ENCODE data around the gene CDH23. TPM values are rescaled to one million over a fixed set of nuclear protein-coding genes. Genes with fewer than 3 reads are reported as not detected.

The CDH23 gene
- polyA plus RNA-seq, 1 donor (not counting 4 experiments of a cell fraction or from before 2014, with no cell fraction given) = 0.01 TPM

GRCh38 chr10:71550628-71551027 lies 153.9 kb downstream of the CDH23 start:
- Histone ChIP-seq H3K4me1 (ENCODE audit: control insufficient read depth, extremely low read depth, insufficient read depth, low read length) (no peaks in the 10 kb centered on the region), H3K9me1 (ENCODE audit: control insufficient read depth, extremely low read depth, insufficient read depth, low read length) (no peaks in the 10 kb centered on the region), H3K27me3 (ENCODE audit: control insufficient read depth, extremely low read depth, insufficient read depth, low read length) (peaks cover 18% of the 10 kb centered on the region), H4K20me1 (ENCODE audit: control insufficient read depth, extremely low read depth, insufficient read depth, low read length) (no peaks in the 10 kb centered on the region), H3K79me2 (ENCODE audit: control insufficient read depth, insufficient read depth, low read length) (no peaks in the 10 kb centered on the region), H3K36me3 (ENCODE audit: control insufficient read depth in 2 of 2, extremely low read depth in 1 of 2, insufficient read depth in 2 of 2, low read length in 2 of 2) (no peaks in the 10 kb centered on the region), H3K9me3 (ENCODE audit: control insufficient read depth, low read depth, low read length) (no peaks in the 10 kb centered on the region), H2AFZ (ENCODE audit: control insufficient read depth, low read length) (no peak overlapping the region), H3K27ac (ENCODE audit: control insufficient read depth, insufficient read depth, low read length) (no peak overlapping the region), H3K4me2 (ENCODE audit: control insufficient read depth, extremely low read depth, insufficient read depth, low read depth, low read length) (no peak overlapping the region), H3K4me3 (ENCODE audit: control insufficient read depth in 2 of 3, extremely low read depth in 1 of 3, insufficient read depth in 2 of 3, low read depth in 1 of 3, low read length in 3 of 3) (no peak overlapping the region), H3K9ac (ENCODE audit: control insufficient read depth, extremely low read depth, insufficient read depth, low read length) (no peak overlapping the region)
- TF ChIP-seq CTCF (optimal IDR thresholded peaks at IDR 0.05 in 1 of 3, IDR thresholded peaks at IDR 0.05 in 1 of 3, conservative IDR thresholded peaks at IDR 0.05 in 1 of 3; ENCODE audit: extremely low read depth in 1 of 3, insufficient read depth in 2 of 3, low read length in 3 of 3) = no peak
- no peak for TF ChIP-seq EZH2 (IDR thresholded peaks at IDR 0.05; ENCODE audit: low read length)
- DNase-seq (ENCODE audit: low read depth, low spot score) = no peak
- dilution Hi-C loops (cut with MboI; ENCODE audit: extremely low pct_ligation_motif_present, low sequenced_read_pairs) = no loop called here
- no peak for FAIRE-seq

GRCh38 chr10:71551970-71552369 lies 155.2 kb downstream of the CDH23 start:
- Histone ChIP-seq H3K27ac (ENCODE audit: control insufficient read depth, insufficient read depth, low read length) (no peak overlapping the region), H3K36me3 (ENCODE audit: control insufficient read depth in 2 of 2, extremely low read depth in 1 of 2, insufficient read depth in 2 of 2, low read length in 2 of 2) (no peaks in the 10 kb centered on the region), H3K4me1 (ENCODE audit: control insufficient read depth, extremely low read depth, insufficient read depth, low read length) (no peaks in the 10 kb centered on the region), H3K27me3 (ENCODE audit: control insufficient read depth, extremely low read depth, insufficient read depth, low read length) (peaks cover 18% of the 10 kb centered on the region), H3K9me3 (ENCODE audit: control insufficient read depth, low read depth, low read length) (no peaks in the 10 kb centered on the region), H3K9ac (ENCODE audit: control insufficient read depth, extremely low read depth, insufficient read depth, low read length) (no peak overlapping the region), H3K9me1 (ENCODE audit: control insufficient read depth, extremely low read depth, insufficient read depth, low read length) (no peaks in the 10 kb centered on the region), H3K4me2 (ENCODE audit: control insufficient read depth, extremely low read depth, insufficient read depth, low read depth, low read length) (no peak overlapping the region), H3K4me3 (ENCODE audit: control insufficient read depth in 2 of 3, extremely low read depth in 1 of 3, insufficient read depth in 2 of 3, low read depth in 1 of 3, low read length in 3 of 3) (no peak overlapping the region), H2AFZ (ENCODE audit: control insufficient read depth, low read length) (no peak overlapping the region), H3K79me2 (ENCODE audit: control insufficient read depth, insufficient read depth, low read length) (no peaks in the 10 kb centered on the region), H4K20me1 (ENCODE audit: control insufficient read depth, extremely low read depth, insufficient read depth, low read length) (no peaks in the 10 kb centered on the region)
- dilution Hi-C loops (cut with MboI; ENCODE audit: extremely low pct_ligation_motif_present, low sequenced_read_pairs) = no loop called here
- no peak for FAIRE-seq
- no peak for DNase-seq (ENCODE audit: low read depth, low spot score)
- TF ChIP-seq CTCF (optimal IDR thresholded peaks at IDR 0.05 in 1 of 3, IDR thresholded peaks at IDR 0.05 in 1 of 3, conservative IDR thresholded peaks at IDR 0.05 in 1 of 3; ENCODE audit: extremely low read depth in 1 of 3, insufficient read depth in 2 of 3, low read length in 3 of 3) = no peak
- no peak for TF ChIP-seq EZH2 (IDR thresholded peaks at IDR 0.05; ENCODE audit: low read length)
